HG03097 (cell line): ENCODE measurements around the gene GRIA3.
"Not testable (repeated sequence)": the region's sequence is repeated elsewhere in the genome, so short reads cannot be mapped to it uniquely, and the experiment has no call there.

Experiments used
- ATAC-seq: cut with Tn5 transposase; IDR thresholded peaks from one replicate; pipeline ENCODE4 v1.9.1; 2021; ENCODE audit not compliant: unreplicated experiment, low FRiP score

Gene GRIA3

DNA sequence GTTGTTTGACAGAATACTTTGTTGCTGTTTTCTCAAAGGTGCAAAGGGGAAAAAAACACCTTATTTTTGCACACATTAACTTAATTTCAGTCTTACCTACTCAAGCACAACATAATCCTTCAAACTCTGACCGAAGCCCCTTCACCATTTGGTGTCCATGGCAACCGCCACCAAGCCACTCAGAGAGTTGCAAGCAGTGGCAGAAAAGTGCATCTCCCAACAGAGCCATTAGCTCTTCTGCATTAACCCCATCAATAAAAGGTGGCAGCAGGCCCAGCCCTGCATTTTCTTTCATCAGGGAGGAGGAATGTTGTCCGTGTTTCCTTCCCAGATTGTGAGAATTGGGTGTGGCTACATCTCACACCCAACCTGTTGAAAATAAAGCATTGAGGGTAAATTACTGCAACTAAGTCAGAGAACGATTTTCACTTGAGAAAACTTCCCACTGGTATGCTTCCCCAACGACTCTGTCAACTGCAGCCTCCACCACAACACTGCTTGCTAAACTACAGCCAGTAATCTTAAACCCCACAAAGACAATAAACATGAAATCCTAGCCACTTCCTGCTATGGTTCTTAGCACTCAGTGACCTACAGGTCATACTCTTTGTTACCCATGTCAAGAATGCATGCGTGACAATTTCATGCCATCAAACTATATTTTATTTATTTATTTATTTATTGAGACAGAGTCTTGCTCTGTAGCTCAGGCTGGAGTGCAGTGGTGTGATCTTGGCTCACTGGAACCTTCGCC is 154.0 kb downstream of the GRIA3 start:
- ATAC-seq: no peak

DNA sequence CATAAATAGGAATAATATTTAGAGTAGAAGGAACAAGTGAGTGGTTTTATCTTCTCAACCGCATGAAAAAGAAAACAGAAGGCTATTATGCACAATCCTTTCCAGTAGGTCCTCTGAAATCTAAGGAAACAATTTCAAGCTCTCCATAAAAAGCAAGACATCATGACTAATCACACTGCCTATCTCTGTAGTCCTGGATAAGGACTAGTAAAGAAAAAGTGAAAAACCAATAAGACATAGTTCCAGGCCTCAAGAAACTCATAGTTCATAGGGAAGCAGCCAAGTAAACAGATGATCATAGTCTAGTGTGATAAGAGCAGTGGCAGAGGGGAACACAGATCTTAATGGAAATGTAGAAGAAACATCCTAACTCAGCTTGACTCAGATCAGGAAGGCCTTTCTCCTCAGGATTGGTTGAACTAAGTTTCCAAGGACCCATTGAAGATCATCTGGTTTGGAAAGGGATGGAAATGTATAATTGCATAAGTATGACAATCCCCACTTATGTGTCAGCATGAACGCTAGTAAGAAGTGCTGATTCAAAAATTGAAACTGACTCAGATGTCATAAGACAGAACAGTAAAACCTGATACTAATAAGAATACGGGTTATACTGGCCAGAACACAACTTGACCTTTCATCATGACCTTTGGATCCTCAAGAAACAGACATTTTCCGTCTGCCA is 155.3 kb downstream of the GRIA3 start:
- ATAC-seq: no peak

DNA sequence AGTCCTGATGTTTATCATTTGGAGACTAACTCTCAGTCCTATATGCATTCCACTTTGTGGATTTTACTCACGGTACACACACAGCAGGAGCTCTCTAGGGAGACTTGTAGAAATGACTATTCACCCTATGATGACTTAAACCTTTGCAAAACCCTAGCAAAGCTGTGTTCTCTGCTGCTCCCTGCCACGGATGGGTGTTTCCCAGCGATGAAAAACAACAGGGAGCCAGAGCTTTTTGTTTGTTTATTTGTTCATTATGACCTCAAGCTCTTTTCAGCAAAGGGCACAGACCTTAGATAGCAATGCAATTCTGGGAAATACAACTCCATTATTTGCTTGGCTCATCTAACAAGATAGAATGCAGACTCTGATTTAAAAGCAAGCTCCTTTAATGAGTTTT is 156.6 kb downstream of the GRIA3 start:
- no peak for ATAC-seq

DNA sequence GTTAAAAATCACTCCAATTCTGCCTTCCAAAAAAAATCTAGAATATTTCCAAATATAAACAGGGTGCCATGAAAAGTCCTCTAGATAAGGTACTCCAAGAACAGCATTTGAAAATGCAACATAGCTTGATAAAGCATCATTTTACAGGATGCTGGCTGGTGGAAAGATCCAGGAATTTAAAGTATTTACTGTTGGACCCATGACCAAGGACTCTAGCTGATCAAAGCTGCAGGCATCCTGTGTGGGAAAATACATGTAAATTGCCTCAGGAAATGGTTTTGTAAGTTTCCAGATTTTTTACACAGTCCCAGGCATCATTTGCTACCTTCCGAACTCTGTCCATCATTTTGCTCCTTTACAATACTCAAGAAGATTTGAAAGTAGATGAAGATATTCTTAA is 164.4 kb downstream of the GRIA3 start:
- no peak for ATAC-seq

DNA sequence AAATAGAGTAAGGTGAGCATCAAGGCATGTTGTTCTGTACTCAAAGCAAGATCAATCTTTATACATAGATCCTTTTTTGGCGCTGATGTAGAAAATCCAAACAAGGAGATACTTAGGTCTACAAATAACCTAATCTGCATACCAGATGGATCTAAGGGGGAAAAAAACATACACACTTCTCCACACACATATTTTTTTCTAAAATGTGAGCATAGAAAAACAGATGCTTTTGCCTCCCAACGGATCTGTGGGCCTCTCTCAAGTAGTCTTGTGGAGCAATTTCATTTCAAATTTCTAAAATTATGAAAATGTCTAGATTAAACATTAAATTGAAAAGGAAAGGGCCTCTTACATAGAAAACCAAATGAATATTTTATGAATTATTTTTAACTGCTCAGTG is 166.1 kb downstream of the GRIA3 start:
- ATAC-seq: no peak

DNA sequence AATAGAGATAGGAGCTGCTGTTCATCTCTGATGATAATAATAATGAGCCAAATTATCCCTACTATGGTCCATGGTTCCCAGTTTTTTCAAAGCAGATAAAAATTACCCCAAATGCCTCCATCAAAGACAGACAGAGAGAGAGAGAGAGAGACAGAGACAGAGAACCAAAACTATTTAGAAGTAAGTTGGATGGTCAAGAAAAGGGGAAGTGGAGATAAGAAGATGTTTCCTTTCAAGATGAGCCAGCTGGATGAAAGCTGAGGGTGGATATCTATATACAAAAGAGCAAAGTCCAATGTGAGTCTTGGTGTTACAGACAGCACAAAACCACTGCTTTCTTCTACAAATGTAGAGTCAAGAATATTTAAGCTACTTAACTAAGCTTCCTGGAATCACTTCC is 173.9 kb downstream of the GRIA3 start:
- ATAC-seq: peak; percentile 90

DNA sequence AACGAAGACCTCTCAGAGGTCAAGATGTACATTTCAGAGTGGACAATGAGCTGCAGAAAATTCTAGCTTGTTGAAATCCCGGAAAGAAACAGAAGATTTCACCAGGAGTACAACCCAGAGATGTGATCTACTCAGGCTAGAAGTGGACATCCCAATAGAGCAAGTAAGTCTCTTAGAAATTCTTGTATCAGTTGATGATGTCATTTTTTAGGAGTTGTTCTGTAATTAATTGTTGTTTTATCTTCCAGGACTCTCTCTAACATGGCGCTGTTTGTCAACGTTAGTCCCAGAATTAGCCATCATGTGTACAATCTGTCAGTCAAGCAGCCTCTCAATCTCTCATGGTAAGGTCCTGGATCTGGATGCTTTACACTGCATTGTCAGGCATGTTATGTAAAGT is 174.4 kb downstream of the GRIA3 start:
- no peak for ATAC-seq

DNA sequence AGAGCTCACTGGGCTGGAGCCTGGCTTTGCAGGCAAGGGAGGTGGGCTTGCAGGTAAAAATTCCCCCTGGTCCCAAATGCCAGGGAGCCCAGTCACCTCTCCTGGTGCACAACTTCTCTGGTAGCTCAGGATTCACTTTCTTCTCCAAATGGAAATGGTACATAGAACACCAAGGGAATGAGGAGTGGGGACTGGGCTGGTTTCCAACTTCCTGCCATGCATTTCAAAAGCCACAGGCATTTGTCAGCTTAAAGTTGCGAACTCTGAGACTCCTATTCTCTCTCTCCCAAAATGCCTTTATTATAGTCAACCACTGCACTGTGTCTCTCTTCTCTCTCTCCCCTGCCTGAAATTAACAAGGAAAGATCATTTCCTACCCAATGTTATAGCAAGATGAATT is 177.3 kb downstream of the GRIA3 start:
- no peak for ATAC-seq

DNA sequence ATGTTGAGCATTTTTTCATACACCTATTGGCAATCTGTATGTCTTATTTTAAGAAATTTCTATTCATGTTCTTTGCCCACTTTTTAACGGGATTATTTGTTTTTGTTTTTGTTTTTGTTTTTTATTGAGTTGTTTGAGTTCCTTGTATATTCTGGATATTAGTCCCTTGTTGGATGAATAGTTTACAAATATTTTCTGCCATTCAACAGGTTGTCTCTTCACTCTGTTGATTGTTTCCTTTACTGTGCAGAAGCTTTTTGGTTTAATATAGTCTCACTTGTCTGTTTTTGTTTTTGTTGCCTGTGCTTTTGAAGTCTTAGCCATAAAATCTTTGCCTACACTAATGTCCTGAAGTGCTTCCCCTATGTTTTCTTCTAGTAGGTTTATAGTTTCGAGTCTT is 202.1 kb downstream of the GRIA3 start:
- ATAC-seq: not testable (repeated sequence)

DNA sequence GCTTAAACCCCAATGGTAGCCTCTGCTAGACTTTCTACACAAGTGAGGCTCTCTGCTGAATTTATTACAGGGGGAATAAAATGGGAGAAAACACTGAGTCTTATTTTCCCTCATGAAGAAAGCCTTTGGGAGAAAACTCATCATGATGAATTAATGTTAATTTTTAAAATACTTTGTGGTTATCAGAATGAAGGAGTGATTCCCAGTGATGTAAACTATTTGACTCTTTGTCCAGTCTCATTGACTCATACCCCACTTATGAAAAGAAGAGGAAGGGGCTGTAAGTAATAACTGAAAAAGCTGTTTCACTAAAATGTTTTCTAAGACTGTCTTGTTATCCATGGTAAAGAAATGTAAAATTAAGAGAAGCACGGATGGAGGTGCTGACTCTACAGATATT is 208.8 kb downstream of the GRIA3 start:
- ATAC-seq: no peak

DNA sequence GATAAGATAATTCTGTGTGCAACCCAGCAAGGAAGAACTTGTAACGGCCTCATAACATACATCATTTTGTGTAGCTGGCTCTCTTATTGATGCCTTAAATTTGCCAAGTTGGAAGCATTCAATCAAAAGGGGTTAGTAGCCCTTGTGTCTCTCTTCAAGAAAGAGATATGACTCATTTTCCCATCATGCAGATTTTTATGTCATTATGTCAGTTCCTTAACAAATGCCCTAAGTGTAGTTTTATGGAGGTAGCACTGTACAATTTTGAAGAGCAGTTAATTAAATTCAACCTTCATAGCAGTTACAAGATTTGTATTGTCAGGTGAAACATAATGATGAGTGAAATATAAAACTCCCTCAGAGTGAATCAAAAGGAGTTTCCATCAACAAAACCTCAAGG is 215.6 kb downstream of the GRIA3 start:
- ATAC-seq: no peak

DNA sequence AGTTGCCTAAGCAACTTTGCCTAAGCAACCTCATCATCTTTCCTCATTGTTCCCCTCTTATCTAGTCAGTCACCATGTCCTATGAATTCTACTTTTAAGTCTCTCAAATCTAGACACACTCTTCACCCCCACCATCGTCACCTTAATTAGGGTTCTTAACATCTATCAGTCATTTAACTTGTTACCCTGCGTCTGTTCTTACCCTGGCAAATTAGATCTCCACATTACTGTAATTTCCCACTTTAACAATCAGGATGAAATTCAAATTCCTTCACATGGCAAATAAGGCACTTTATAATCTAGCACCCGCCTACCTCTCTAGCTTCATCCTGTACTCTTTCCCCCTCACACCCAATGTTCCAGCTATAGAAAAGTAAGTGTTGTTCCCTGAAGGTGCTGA is 221.2 kb downstream of the GRIA3 start:
- ATAC-seq: no peak

DNA sequence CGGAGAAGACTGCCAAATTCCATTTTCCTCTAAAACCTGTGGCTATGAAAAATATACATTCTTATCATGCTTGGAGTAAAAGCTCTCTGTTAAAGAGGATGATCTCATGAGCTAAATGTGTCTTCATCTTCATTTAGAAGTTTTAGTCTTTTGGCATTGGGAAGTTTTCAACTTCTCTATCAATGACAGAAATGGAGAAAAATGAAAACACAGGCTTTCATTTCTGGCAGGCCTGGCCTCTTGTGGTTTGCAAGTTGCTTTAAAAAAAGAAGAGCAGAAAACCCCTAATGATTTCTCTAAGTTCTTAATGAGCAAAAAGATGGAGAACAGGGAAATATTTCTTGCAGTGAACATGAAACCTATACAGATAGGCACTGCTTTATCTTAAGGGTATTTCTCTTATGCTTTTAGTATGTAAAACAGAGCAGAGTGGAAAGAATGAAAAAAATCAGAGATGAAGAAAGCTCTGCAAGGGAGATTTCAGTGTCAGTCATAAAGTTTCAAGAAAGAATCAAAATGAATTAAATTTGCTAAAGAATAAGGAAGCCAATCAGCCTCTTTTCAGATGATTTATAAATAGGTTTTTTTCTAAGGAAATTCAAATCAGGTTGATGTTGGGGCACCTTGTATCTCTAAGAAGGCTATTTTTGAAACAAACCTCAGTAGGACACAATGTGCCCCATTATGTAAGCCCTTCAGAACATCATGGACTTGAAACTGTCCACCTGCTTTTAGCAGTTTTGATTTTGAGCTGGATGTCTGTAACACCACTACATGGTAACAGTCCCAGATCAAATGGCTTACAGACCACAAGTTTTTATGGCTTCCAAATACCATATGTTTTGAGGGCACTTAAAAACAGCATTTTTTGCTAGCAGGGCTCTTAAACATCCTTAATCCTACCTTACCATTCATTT is 225.0 kb downstream of the GRIA3 start:
- no peak for ATAC-seq

DNA sequence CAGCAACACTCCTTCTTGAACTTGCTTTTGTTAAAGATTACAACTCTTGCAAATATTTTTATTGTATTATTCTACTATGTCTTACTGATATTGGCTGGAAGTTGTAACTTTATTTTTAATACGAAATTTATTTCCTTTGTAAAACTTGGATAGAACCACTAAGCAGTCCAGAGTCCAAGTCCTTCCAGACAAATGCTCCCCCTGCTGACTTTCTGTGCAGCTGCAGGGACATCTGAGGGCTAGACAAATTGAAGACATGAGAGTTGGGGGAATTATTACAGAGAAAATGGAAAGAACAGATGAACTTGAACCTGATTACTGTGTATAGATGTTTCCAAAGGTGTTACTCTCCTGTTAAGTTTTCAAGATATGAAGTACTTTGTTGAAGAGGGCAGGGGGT is 238.8 kb downstream of the GRIA3 start:
- no peak for ATAC-seq

DNA sequence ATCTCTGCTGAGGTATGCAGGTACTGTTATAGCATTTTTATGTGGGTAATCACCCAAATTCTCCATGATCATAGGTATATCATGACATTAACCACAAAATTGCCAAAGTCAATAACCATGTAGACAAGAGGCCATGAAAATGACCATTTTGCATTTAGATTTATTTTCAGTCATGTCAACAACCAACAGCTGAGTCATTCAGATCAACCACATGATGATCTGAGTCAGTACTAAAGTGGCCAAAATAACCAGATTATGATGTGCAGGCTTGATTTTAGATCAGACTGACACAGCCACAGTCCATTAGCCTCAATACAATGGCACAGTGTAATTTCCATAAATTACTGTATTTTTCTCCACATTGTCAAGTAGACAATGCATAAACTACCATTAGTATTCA is 240.5 kb downstream of the GRIA3 start:
- ATAC-seq: no peak

DNA sequence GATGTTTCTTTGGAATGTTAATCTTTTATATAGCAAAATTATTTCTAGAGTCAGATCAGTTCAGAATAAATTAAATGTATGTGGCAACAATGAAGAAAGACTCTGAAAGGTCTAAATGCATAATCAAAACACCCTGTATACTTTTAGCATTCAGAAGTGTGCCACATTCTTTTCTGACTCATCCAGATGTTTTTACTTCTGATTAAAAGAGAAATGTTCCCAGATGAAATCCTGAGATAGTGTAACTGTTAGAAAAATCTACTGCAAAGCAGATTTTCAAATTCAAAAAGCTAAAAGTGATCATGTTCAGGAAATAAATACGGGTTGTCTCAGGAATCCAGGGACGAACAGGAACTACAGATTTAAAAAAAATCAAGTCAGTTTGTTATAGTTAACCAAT is 241.4 kb downstream of the GRIA3 start:
- no peak for ATAC-seq

DNA sequence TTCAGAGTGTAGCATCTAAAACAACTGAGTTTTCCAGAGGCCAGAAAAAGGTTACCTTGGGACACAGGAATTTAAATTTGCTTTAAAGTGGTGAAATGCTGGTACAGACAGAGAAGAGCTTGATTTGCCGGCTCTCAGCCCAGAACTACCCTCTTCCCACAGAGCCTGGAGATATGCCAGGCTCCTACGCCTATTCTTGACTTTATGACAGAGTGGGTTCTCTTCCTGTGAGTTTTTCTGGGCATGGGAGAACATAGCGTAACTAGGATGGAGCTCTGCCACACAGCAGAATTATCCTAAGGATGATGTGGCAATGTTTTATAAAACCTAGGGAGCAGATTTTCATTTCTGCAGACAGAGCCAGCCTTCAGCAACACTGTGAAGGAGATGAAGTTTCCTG is 241.8 kb downstream of the GRIA3 start:
- ATAC-seq: no peak

DNA sequence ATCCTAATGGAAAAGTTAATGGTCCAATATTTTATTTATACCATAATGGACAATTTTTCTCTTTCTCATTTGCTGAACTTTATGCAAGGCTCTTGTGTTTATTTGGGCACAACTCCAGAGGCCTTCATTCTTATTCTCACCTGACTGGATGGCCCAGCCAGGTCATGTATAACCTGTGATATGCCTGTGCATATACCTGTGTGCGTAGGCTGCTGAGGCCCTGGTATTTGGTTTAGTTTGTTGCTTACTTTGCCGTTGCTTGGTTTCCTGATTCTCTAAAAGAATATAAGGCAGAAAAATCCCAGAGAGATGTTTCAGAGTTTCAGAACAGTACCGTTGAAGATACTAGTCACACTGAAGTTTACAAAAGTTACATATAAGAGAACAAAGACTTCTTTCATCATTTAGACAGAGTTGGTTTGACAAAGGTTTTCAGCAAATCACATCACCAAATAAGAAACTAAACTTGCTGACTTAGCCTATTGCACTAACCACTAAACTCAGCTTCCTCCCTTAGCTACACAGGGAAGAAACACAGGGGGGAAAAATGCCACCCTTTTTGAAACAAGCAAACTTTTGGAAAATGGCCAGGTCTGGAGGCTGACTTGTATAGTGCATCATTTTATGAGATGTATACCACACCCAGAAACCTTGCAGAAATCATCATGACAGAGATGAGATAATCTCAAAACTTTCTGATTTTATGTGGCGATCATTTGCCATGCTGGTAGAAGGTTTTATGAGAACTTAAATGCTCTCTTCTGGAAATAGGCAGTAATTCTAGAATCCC is 248.5 kb downstream of the GRIA3 start:
- ATAC-seq: no peak

DNA sequence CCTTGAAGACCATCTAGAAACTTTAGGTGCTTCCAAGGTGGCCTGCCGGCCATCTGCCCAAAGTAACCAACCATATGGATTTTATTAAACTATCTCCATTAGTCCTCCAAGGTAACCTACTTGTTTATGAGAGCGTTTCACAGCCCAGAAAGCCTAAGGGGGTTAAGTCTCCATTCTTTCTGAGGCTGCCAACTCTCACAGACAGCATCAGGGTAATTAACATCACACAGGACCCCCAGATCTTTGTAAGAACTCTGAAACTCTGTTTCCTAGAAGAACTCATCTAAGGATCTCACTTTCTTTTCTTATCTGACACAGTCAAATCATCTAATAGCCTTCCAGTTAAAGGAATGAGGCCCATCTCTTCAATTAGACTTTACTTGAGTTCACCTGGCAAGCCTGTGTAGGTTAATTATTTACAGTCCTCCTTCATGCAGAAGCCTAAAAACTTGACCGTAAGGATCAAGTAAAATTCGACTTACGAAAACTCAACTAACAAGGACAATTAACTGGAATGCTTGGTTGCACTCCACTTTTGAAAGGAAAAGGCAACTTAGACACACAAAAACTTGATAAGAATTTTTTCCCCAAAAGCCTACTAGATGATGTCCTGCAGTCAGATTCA is 252.5 kb downstream of the GRIA3 start:
- no peak for ATAC-seq

DNA sequence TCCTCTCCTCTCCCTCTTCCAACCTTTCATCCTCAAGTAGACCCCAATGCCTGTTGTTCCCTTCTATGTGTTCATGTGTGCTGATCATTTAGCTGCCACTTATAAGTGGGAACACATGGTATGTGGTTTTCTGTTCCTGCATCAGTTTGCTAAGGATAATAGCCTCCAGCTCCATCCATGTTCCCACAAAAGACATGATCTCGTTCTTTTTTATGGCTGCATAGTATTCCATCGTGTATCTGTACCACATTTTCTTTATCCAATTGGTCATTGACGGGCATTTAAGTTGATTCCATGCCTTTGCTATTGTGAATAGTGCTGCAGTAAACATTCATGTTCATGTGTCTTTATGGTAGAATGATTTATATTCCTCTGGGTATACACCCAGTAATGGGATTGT is 255.8 kb downstream of the GRIA3 start:
- ATAC-seq: not testable (repeated sequence)
